Activated CD4-positive, CD25-positive, alpha-beta regulatory T cell treated with anti-CD3 and anti-CD28 coated beads, Interleukin-2, amount 50 U/mL, for 24 hours (primary cell): Measurements from ENCODE around the gene MDGA2.

Experiments used
- ATAC-seq, 2 donors: fragments of 150-1000 bp; cut with Tn5 transposase; one replicate each; pipeline ENCODE4 v1.10.0; 2021; ENCODE audit warnings: mild to moderate bottlenecking in 1 of 2, moderate library complexity in 1 of 2

The MDGA2 gene

GRCh38 chr14:47619392-47619791 lies 56.0 kb downstream of the MDGA2 start:
- ATAC-seq, result no peak

GRCh38 chr14:47606566-47606965 lies 68.8 kb downstream of the MDGA2 start:
- no peak for ATAC-seq

GRCh38 chr14:47596860-47597259 lies 78.5 kb downstream of the MDGA2 start:
- ATAC-seq, result no peak

GRCh38 chr14:47596232-47596631 lies 79.2 kb downstream of the MDGA2 start:
- no peak for ATAC-seq

- ATAC-seq, result no peak
Measured at GRCh38 chr14:47595552-47595951, 79.9 kb downstream of the MDGA2 start.

GRCh38 chr14:47590767-47591495 lies 84.5 kb downstream of the MDGA2 start:
- no peak for ATAC-seq

- no peak for ATAC-seq
Measured at GRCh38 chr14:47585447-47585846, 90.0 kb downstream of the MDGA2 start.

GRCh38 chr14:47567273-47567672 lies 108.1 kb downstream of the MDGA2 start:
- no peak for ATAC-seq

- no peak for ATAC-seq
Measured at GRCh38 chr14:47557894-47558293, 117.5 kb downstream of the MDGA2 start.

GRCh38 chr14:47555333-47555732 lies 120.1 kb downstream of the MDGA2 start:
- no peak for ATAC-seq

GRCh38 chr14:47549886-47550285 lies 125.5 kb downstream of the MDGA2 start:
- no peak for ATAC-seq

GRCh38 chr14:47543459-47543858 lies 131.9 kb downstream of the MDGA2 start:
- ATAC-seq, result no peak

GRCh38 chr14:47541662-47542061 lies 133.7 kb downstream of the MDGA2 start:
- ATAC-seq, result no peak

- ATAC-seq, result no peak
Measured at GRCh38 chr14:47539031-47539461, 136.4 kb downstream of the MDGA2 start.

- no peak for ATAC-seq
Measured at GRCh38 chr14:47536341-47536740, 139.1 kb downstream of the MDGA2 start.

- ATAC-seq, result no peak
Measured at GRCh38 chr14:47526591-47527244, 148.7 kb downstream of the MDGA2 start.

GRCh38 chr14:47524524-47524923 lies 150.9 kb downstream of the MDGA2 start:
- no peak for ATAC-seq

GRCh38 chr14:47520382-47520781 lies 155.0 kb downstream of the MDGA2 start:
- ATAC-seq, result no peak

- no peak for ATAC-seq
Measured at GRCh38 chr14:47511829-47512228, 163.6 kb downstream of the MDGA2 start.

GRCh38 chr14:47509957-47510356 lies 165.4 kb downstream of the MDGA2 start:
- no peak for ATAC-seq

GRCh38 chr14:47507861-47508260 lies 167.5 kb downstream of the MDGA2 start:
- no peak for ATAC-seq

- ATAC-seq, result no peak
Measured at GRCh38 chr14:47500369-47500768, 175.0 kb downstream of the MDGA2 start.

GRCh38 chr14:47490766-47491165 lies 184.6 kb downstream of the MDGA2 start:
- ATAC-seq, result no peak

- ATAC-seq, result no peak
Measured at GRCh38 chr14:47490353-47490752, 185.1 kb downstream of the MDGA2 start.

GRCh38 chr14:47485421-47485820 lies 190.0 kb downstream of the MDGA2 start:
- ATAC-seq, result no peak
